GM19372 (cell line): Measurements from ENCODE around the gene MOXD1.

Experiments
- ATAC-seq: cut with Tn5 transposase; IDR thresholded peaks from one replicate; pipeline ENCODE4 v1.9.1; 2021; ENCODE audit warnings: mild to moderate bottlenecking, low read depth, moderate library complexity; ENCODE audit not compliant: unreplicated experiment

The MOXD1 gene

DNA sequence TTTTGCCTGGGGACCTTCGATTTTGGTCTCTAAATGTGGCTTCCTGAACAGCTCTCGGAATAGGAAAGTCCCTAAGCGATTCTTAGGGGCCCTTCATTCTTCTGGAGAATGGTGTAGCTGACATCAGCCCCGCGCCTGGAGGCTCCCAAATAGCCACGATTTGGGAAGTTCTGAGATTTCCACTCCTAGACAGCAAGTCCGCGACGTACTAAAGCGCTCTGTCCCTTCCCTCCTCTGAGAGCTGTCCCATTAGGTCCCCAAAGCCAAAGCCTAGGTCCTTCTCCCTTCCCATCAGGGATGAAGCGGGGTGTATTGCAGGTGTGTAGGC is 756 bp downstream of the MOXD1 start:
- ATAC-seq, result no peak

GRCh38 chr6:132399376-132400074 is 1.8 kb downstream of the MOXD1 start:
- ATAC-seq, result no peak

GRCh38 chr6:132395015-132395597 is 6.2 kb downstream of the MOXD1 start:
- ATAC-seq, result no peak

DNA sequence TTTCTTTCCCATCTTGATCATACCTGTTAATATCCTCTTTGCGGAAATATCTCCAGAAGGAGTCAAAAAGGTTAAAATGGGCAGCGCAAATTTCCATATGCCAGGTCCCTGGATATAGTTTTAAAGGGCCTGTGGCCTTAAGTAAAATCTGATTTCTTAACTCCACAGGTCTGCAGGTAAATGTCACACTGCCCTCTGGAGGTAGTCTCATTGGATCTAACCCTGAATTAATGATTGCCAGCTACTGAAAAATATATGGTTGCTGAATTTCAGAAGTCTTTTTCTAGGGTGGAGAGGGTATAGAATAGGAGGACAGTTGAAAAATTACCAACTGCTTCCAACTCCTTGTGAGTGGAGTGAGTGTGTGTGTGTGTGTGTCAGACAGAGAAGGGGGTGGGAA is 8.5 kb downstream of the MOXD1 start:
- ATAC-seq, result no peak

DNA sequence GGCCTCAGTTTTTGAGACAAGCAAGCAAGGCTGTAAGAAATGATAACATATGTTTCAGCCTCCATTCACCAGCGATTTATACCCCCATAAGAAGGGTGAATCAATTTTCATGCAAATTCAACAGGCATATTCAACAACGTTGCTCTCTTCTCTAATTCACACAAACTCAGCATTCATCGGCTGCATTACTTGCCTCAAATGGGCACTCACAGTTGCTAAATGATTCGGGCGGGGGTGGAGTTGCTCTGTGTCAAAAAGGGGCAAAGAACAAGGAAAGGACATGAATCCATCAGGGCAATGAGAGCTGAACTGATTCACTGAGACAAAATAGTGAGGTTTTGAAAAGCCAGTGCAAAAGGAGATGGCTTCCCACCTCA is 9.0 kb downstream of the MOXD1 start:
- no peak for ATAC-seq

DNA sequence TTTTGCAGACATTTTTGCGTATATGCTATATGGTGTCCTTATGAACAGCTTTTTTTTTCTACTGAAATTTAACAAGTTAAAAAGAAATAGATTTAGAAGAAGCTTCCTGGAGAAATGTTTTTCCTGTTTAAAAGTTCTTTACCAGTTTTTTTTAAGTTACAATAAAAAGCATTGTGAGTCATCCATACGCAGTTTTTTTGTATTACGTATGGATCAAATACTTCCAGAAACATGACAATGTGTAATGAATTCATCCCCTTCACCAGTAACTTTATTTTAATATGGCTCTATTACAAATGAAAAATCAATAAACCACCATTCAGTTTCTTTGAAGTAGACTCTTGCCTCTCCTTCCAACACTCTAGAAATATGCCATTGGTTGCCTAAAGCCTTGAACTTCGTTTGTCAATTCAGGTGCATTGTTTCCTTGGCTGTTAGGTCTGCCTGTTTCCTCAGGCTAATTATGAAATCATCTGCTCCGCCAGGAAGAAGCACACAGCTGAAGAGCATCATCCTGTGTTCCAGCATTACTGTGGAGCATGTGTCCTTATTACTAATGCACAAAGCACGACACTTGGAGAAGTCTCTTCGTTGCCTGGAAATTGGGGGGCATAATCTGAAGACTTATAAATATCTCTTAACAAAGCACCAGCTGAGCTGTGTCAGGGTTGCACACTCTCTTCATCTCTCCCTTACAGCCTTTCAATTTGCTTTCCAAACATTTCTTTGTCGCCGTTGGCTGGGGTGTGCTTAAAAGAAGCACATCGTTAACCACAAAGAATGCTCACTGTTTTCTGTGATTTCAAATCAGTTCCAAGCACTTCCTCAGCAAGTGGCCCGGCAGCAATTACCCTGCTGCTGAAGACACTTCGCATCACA is 9.6 kb downstream of the MOXD1 start:
- no peak for ATAC-seq

- ATAC-seq, result no peak
Measured at GRCh38 chr6:132390451-132390850, 10.8 kb downstream of the MOXD1 start.

- ATAC-seq, result no peak
Measured at GRCh38 chr6:132390017-132390416, 11.3 kb downstream of the MOXD1 start.

GRCh38 chr6:132388291-132388690 is 13.0 kb downstream of the MOXD1 start:
- ATAC-seq, result no peak

DNA sequence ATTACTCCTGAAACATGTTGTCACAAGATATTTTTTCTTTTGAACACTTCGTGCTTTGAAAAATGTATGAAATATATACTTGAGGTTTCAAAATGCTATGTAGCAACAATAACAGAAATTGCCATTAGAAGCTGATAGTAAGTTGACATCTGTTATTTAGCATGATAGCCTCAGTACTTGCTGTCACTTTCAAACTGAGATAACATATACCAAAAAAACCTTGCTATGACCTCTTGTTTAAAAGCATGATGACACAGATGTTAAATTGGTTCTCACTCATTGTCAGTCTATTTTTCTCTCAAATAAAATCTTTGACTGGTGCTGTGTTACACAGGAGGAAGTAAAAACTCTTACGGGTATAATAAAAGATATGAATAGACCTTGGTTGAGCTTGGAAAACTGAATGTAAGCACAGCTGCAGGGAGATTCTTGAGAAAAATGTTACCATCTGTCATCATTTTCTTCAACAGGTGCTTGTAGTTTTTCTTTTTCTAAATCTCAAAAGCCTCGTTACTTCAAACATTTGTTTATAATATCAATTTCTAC is 18.6 kb downstream of the MOXD1 start:
- no peak for ATAC-seq

DNA sequence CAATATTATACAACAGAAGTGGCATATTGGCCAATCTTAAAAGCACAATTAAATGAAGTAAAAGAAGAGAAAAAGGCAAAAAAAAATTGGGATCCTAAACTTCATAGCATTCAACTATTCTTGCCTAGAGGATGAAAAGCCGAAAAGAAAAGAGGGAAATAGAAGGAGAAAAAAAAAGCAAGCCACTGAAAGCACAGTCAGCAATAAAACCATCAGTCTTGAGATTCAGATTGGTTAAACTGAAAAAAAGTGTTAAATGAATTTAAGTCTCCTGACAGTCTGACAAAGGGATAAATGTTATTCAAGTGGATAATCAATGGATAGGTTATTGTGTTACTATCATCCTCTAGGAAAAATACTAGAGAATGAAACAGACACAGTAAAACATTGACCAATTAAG is 19.9 kb downstream of the MOXD1 start:
- ATAC-seq, result no peak

DNA sequence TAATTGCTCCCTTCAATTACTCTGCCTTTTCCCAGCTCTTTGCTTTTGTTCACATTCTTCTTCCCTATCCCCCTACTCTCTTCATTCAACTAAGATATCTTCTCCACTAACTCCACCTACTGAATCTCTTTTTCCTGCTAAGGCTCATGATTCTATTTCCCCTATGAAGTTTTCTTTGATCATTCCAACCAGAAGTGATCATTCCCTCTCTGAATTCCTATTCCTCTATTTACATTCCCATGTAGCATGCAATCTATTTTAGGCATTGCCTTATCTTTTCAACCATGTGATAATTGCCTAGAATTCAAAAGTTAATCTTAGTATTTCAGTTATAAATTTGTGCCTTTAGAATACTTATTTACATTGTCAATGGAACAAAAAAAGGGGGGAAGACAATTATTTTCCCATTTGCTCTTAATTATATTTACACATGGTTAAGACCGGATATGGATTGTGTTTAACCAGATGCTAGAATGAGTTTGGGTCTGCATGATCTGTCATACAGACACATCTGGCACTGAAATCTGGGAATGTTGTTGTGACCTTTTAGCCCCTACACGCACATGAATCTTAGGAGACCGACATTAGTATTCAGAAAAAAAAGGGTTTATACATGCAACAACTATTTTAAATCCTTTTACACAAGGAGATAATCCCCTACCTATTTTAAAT is 20.8 kb downstream of the MOXD1 start:
- no peak for ATAC-seq

DNA sequence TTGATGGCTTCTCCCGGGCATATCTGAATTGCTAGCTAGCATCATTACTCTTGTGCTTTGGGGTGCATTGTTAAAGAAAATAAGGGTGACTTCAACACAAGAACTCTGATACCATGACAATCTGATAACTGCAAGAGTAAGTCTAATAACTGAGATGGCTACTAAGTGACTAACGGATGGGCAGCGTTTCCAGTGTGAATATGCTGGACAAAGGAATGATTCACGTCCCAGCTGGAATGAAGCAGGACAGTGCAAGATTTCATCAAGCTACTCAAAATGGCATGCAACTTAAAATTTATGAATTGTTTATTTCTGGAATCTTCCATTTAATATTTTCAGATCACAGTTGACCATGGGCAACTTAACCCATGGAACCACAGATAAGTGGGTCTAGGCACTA is 31.7 kb downstream of the MOXD1 start:
- ATAC-seq, result no peak

DNA sequence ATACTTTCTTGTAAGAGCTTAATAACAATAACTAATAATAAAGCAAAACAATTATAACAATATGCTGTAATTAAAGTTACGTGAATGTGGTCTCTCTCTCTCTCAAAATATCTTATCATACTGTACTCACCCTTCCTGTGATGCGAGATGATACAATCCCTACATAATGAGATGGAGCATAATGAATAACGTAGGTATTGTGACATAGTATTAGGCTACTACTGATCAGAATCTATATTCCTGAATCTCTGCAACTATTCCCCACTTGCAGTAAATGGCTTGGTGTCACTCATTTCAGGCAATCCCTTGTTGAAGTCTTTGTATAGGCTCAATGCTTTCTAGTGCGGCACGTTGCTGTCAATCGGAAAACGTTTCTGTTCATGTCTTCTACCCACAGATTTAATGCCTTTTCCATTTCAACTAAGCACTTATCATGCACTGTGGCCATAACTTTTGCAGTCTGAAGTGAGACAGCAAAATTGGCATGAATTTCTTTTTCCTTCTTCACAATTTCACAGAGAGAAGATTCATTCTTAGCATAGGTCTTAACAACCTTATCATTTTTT is 32.3 kb downstream of the MOXD1 start:
- no peak for ATAC-seq

GRCh38 chr6:132365281-132365907 is 35.9 kb downstream of the MOXD1 start:
- peak; percentile 92 for ATAC-seq

- no peak for ATAC-seq
Measured at GRCh38 chr6:132364306-132365074, 36.8 kb downstream of the MOXD1 start.

DNA sequence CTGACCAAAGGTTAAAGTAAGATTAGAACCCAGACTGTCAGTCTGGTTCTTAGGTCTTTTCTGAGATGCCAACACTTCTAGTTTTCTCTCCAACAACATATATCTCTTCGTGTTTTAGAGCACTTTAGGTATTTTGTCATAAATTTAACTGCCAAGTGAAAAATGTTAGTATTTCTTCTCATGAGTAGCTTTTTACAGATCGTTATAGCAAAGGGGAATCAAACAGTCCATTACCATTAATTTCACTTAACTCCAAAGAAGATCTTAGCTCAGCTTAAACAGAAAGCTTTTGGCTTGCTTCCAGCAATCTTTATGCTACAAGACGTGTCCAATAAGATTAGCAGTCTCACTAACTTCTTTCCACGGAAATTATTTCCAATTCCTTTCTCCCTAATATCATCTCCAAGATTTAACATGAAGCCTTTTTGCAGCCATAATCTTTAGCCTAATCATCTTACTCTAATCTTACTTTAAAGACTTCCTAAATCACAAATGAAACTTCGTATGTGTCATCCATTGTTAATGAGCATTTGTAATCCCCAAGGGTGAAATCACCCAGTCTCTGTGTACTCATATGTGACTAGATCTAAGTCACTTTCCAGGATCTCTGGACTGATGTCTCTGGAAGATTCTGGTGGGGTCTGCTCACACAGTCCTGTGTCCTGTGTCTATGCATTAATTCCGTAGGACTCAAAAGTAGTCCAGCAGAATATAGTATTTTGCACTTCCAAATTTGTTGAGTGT is 38.7 kb downstream of the MOXD1 start:
- ATAC-seq, result no peak

GRCh38 chr6:132361101-132361500 is 40.2 kb downstream of the MOXD1 start:
- no peak for ATAC-seq

DNA sequence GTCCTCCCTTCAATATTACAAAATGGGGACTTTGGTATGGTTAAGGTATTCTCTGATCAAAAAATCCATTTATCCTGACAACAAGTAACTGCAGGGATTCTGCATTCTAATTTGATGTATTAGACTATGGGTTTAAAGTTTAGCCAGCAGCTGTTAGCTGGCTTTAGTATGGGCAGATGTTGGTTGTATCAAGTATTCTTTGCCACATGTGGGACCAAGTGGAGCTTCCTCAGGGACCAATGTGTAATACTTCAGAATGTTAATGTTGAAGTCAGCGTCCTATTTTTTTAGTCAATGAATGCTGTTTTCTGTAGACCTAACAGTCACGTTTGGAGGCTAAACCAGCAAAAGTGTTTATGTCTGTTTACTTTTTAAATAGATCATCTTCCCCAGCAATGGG is 41.4 kb downstream of the MOXD1 start:
- no peak for ATAC-seq
